A549 (cell line): ENCODE measurements around the gene TMEM219. TPM values are rescaled to one million over a fixed set of nuclear protein-coding genes. Genes with fewer than 3 reads are reported as not detected.

Experiments used
- ATAC-seq, 2 experiments: fragments of 200-7000 bp in 1 of 2; fragments of >200 bp in 1 of 2; cut with Nextera tagmentation in 1 of 2; cut with Tn5 transposase in 1 of 2; 3 replicates each; pipeline versions ENCODE4 v1.8.0 to v1.9.1; 2018 to 2020; ENCODE audit warnings: mild to moderate bottlenecking in 1 of 2, moderate library complexity in 1 of 2
- CTCF ChIA-PET: fragments of 300-600 bp; sonication (Branson Sonifier 250); formaldehyde crosslinking; extraction: SDS; loops from one replicate; lab custom pipeline; 2021; ENCODE audit warnings: antibody characterized with exemption, inconsistent platforms; lab: Yijun Ruan, JAX
- POLR2A ChIA-PET: fragments of 350-600 bp; formaldehyde crosslinking; extraction: SDS; loops from one replicate; lab custom pipeline; 2021; ENCODE audit warnings: antibody characterized with exemption, inconsistent platforms; lab: Yijun Ruan, JAX
- DNase-seq, 2 experiments: peaks; one replicate each; pipeline versions ENCODE4 v3.0.0 to v3.0.0-alpha.2; 2011 to 2016; ENCODE audit warnings: low read depth in 1 of 2, low spot score in 1 of 2
- FAIRE-seq: peaks from 2 replicates; lab custom pipeline; 2011; peaks lifted over from hg19 to GRCh38; lab: Jason Lieb, UNC
- H3K27ac ChIP-seq, 2 experiments: fragments of >200 bp; sonication (Bioruptor Twin); formaldehyde crosslinking; 3 replicates each; pipeline ENCODE4 v1.5.1; 2016 to 2017
- H3K4me1 ChIP-seq: fragments of >200 bp; sonication (Bioruptor Twin); formaldehyde crosslinking; 3 replicates; pipeline ENCODE4 v1.6.1; 2016
- H3K4me2 ChIP-seq: fragments of >200 bp; sonication (Bioruptor Twin); formaldehyde crosslinking; 3 replicates; pipeline ENCODE4 v1.6.1; 2016
- H3K4me3 ChIP-seq: fragments of >200 bp; sonication (Bioruptor Twin); formaldehyde crosslinking; 3 replicates; pipeline ENCODE4 v1.5.1; 2016
- H3K9me3 ChIP-seq: fragments of >200 bp; sonication (Bioruptor Twin); formaldehyde crosslinking; 3 replicates; pipeline ENCODE4 v1.6.1; 2016
- BHLHE40 ChIP-seq: IDR thresholded peaks from 2 replicates; pipeline ENCODE4 v1.6.1; 2012; ENCODE audit warnings: low read depth, low read length, inconsistent platforms
- CBX2 ChIP-seq: fragments of 200-600 bp; sonication (generic); IDR thresholded peaks from 2 replicates; pipeline ENCODE4 v1.6.1; 2016; ENCODE audit warnings: low read depth, mild to moderate bottlenecking, borderline replicate concordance
- CBX8 ChIP-seq: fragments of 200-600 bp; sonication (generic); IDR thresholded peaks from 2 replicates; pipeline ENCODE4 v1.6.1; 2016
- E2F6 ChIP-seq: IDR thresholded peaks from 2 replicates; pipeline ENCODE4 v1.6.1; 2012; ENCODE audit warnings: low read depth, borderline replicate concordance
- EHF ChIP-seq: fragments of 250-450 bp; sonication (Bioruptor Pico); IDR thresholded peaks from 2 replicates; pipeline ENCODE4 v1.5.0; 2020; ENCODE audit warnings: mild to moderate bottlenecking
- EHMT2 ChIP-seq: fragments of 200-600 bp; sonication (generic); IDR thresholded peaks from 2 replicates; pipeline ENCODE4 v1.6.1; 2016; ENCODE audit warnings: antibody characterized with exemption, low read depth, mild to moderate bottlenecking, moderate library complexity
- EP300 ChIP-seq, 2 experiments: fragments of >200 bp; sonication (Bioruptor Twin); formaldehyde crosslinking; IDR thresholded peaks; 2 replicates in 1 of 2; 3 replicates in 1 of 2; pipeline ENCODE4 v1.6.1; 2016 to 2017
- FOSL2 ChIP-seq, 2 experiments: fragments of 450-650 bp in 1 of 2; fragments of >200 bp in 1 of 2; sonication (Bioruptor Twin) in 1 of 2; formaldehyde crosslinking; IDR thresholded peaks; 2 replicates each; pipeline versions ENCODE4 v1.5.0 to v1.6.1; 2016 to 2020; ENCODE audit warnings: mild to moderate bottlenecking in 1 of 2, moderate library complexity in 1 of 2
- FOXS1 ChIP-seq: fragments of 250-450 bp; sonication (Bioruptor Pico); IDR thresholded peaks from 2 replicates; pipeline ENCODE4 v1.5.0; 2020; ENCODE audit warnings: mild to moderate bottlenecking, moderate library complexity
- GATA3 ChIP-seq: IDR thresholded peaks from 2 replicates; pipeline ENCODE4 v1.6.1; 2012; ENCODE audit warnings: borderline replicate concordance
- HDAC2 ChIP-seq: fragments of 200-600 bp; sonication (generic); IDR thresholded peaks from 2 replicates; pipeline ENCODE4 v1.6.1; 2016
- HEYL ChIP-seq: fragments of 250-450 bp; sonication (Bioruptor Pico); IDR thresholded peaks from 2 replicates; pipeline ENCODE4 v1.8.0; 2021; ENCODE audit warnings: mild to moderate bottlenecking, moderate library complexity
- HOXB5 ChIP-seq: fragments of 250-450 bp; sonication (Bioruptor Pico); IDR thresholded peaks from 2 replicates; pipeline ENCODE4 v1.5.0; 2020; ENCODE audit warnings: mild to moderate bottlenecking, moderate library complexity
- JUNB ChIP-seq: fragments of >200 bp; sonication (Bioruptor Twin); formaldehyde crosslinking; IDR thresholded peaks from 2 replicates; pipeline ENCODE4 v1.6.1; 2016
- KDM1A ChIP-seq: fragments of 200-600 bp; sonication (generic); IDR thresholded peaks from 2 replicates; pipeline ENCODE4 v1.6.1; 2016; ENCODE audit warnings: low read depth, mild to moderate bottlenecking
- KDM5A ChIP-seq: fragments of 200-600 bp; sonication (generic); IDR thresholded peaks from 2 replicates; pipeline ENCODE4 v1.6.1; 2016; ENCODE audit warnings: antibody characterized with exemption, mild to moderate bottlenecking
- MAFK ChIP-seq: fragments of 450-650 bp; IDR thresholded peaks from 2 replicates; pipeline ENCODE4 v1.6.1; 2014; ENCODE audit not compliant: partially characterized antibody
- MAZ ChIP-seq: fragments of 150-350 bp; IDR thresholded peaks from 2 replicates; pipeline ENCODE4 v1.6.1; 2014; ENCODE audit warnings: antibody characterized with exemption, low read depth, low read length, borderline replicate concordance
- NFE2L2 ChIP-seq: fragments of 150-350 bp; conservative IDR thresholded peaks from 2 replicates; pipeline ENCODE4 v1.6.1; 2014; ENCODE audit warnings: low read length
- NPAS2 ChIP-seq: fragments of 250-450 bp; sonication (Bioruptor Pico); IDR thresholded peaks from 2 replicates; pipeline ENCODE4 v1.8.0; 2022; ENCODE audit warnings: mild to moderate bottlenecking, moderate library complexity, borderline replicate concordance
- PBX3 ChIP-seq: IDR thresholded peaks from 2 replicates; pipeline ENCODE4 v1.6.1; 2012
- PHF8 ChIP-seq: fragments of 200-600 bp; sonication (generic); IDR thresholded peaks from 2 replicates; pipeline ENCODE4 v1.6.1; 2016; ENCODE audit warnings: low read depth, mild to moderate bottlenecking, antibody characterized with exemption, moderate library complexity, borderline replicate concordance
- POLR2A ChIP-seq: IDR thresholded peaks from 2 replicates; pipeline ENCODE4 v1.6.1; 2012; ENCODE audit warnings: mild to moderate bottlenecking, low read length
- POLR2AphosphoS2 ChIP-seq: conservative IDR thresholded peaks from 2 replicates; pipeline ENCODE4 v1.6.1; 2012; ENCODE audit warnings: low read length, improper control_type of control experiment, inconsistent platforms
- RAD21 ChIP-seq, 2 experiments: fragments of >200 bp in 1 of 2; sonication (Bioruptor Twin) in 1 of 2; formaldehyde crosslinking in 1 of 2; IDR thresholded peaks in 1 of 2; conservative IDR thresholded peaks in 1 of 2; 2 replicates in 1 of 2; 3 replicates in 1 of 2; pipeline ENCODE4 v1.6.1; 2012 to 2018; ENCODE audit warnings: inconsistent platforms in 1 of 2
- RARB ChIP-seq: fragments of 250-450 bp; sonication (Bioruptor Pico); IDR thresholded peaks from 2 replicates; pipeline ENCODE4 v1.8.0; 2021; ENCODE audit warnings: mild to moderate bottlenecking, moderate library complexity
- RNF2 ChIP-seq: fragments of 200-600 bp; sonication (generic); IDR thresholded peaks from 2 replicates; pipeline ENCODE4 v1.6.1; 2016; ENCODE audit warnings: low read depth, mild to moderate bottlenecking, antibody characterized with exemption, moderate library complexity, borderline replicate concordance
- SMC3 ChIP-seq: fragments of >200 bp; sonication (Bioruptor Twin); formaldehyde crosslinking; IDR thresholded peaks from 3 replicates; pipeline ENCODE4 v1.6.1; 2018; ENCODE audit warnings: inconsistent platforms
- SREBF2 ChIP-seq: fragments of 450-650 bp; IDR thresholded peaks from 2 replicates; pipeline ENCODE4 v1.6.1; 2014; ENCODE audit warnings: mild to moderate bottlenecking, moderate library complexity
- TFCP2L1 ChIP-seq: fragments of 250-450 bp; sonication (Bioruptor Pico); IDR thresholded peaks from 2 replicates; pipeline ENCODE4 v1.5.0; 2021; ENCODE audit warnings: mild to moderate bottlenecking
- ZC3H11A ChIP-seq: fragments of 450-650 bp; IDR thresholded peaks from 2 replicates; pipeline ENCODE4 v1.6.1; 2014; ENCODE audit warnings: antibody characterized with exemption, mild to moderate bottlenecking
- ZFP36 ChIP-seq: fragments of 450-650 bp; IDR thresholded peaks from 2 replicates; pipeline ENCODE4 v1.6.1; 2014; ENCODE audit warnings: borderline replicate concordance; ENCODE audit not compliant: partially characterized antibody
- ZNF302 ChIP-seq: fragments of 250-450 bp; sonication (Bioruptor Pico); IDR thresholded peaks from 2 replicates; pipeline ENCODE4 v1.9.0; 2021; ENCODE audit warnings: inconsistent platforms, mild to moderate bottlenecking, moderate library complexity
- WGBS: methylation state at CpG from one replicate; pipeline ENCODE4 v1.1.6; 2017; ENCODE audit errors: missing lambda C conversion rate; 5-methylcytosine and 5-hydroxymethylcytosine counted together
- polyA plus RNA-seq, 4 experiments: library from polyadenylated mRNA; depleted of rRNA in 3 of 4; stranded (reverse); fragments of >200 nt; fragmentation: RNase III in 1 of 4; extraction: RNeasy Plus Mini Kit Qiagen cat#74134 plus additional on column Dnase treatment in 1 of 4; gene quantifications; 2 replicates in 3 of 4; 3 replicates in 1 of 4; pipeline ENCODE4 v1.2.3, GENCODE V29; 2011 to 2017
- TF ChIP-seq, protein P1 (sequence below): fragments of 250-450 bp; sonication (Bioruptor Pico); IDR thresholded peaks from 2 replicates; pipeline ENCODE4 v1.5.0; 2020; ENCODE audit warnings: low read depth, mild to moderate bottlenecking, moderate library complexity
- TF ChIP-seq, protein P2 (sequence below): fragments of 450-650 bp; IDR thresholded peaks from 2 replicates; pipeline ENCODE4 v1.6.1; 2014; ENCODE audit warnings: antibody characterized with exemption
- TF ChIP-seq, protein P3 (sequence below): IDR thresholded peaks from 2 replicates; pipeline ENCODE4 v1.6.1; 2012
- TF ChIP-seq, protein P4 (sequence below): fragments of >200 bp; sonication (Bioruptor Twin); formaldehyde crosslinking; IDR thresholded peaks from 3 replicates; pipeline ENCODE4 v1.6.1; 2016

TMEM219 gene
- polyA plus RNA-seq, 2 of the 4 experiments (the other 2 are of a cell fraction): 65.1 to 74.4 TPM

GRCh38 chr16:29943846-29944799 lies 17.8 kb upstream of the TMEM219 start:
- peak; percentile 99 for FAIRE-seq
- DNase-seq: peak; percentile 85 to 99
- H3K4me3 ChIP-seq: peak overlapping the region; percentile 14
- ChIA-PET CTCF (interaction anchor here (0.7 to 3.8 kb wide), 23 partner anchors 10 to 137 kb away, joined by 3 to 28 read pairs (median 4); partner anchors contain the start of genes KCTD13, SEZ6L2, TAOK2 and TMEM219), POLR2A (interaction anchor here (0.8 to 3.1 kb wide), 14 partner anchors 10 to 121 kb away, joined by 3 to 45 read pairs (median 6); partner anchors contain the start of genes ALDOA, ASPHD1, HIRIP3 and KCTD13)
- peak; percentile 98 to 99 for ATAC-seq
- peaks cover 3% of the 10 kb centered on the region; the same call in 1 of the 3 replicates for H3K9me3 ChIP-seq
- peak overlapping the region; percentile 92 to 94 for H3K27ac ChIP-seq
- WGBS: under 1% methylated on average over 11 of the region's 11 CpGs
- H3K4me1 ChIP-seq: peaks cover 26% of the 10 kb centered on the region
- peak overlapping the region; percentile 83 for H3K4me2 ChIP-seq
- TF ChIP-seq, protein P1, sequence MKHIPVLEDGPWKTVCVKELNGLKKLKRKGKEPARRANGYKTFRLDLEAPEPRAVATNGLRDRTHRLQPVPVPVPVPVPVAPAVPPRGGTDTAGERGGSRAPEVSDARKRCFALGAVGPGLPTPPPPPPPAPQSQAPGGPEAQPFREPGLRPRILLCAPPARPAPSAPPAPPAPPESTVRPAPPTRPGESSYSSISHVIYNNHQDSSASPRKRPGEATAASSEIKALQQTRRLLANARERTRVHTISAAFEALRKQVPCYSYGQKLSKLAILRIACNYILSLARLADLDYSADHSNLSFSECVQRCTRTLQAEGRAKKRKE (CRISPR knock-in tag): no peak
- no peak for TF ChIP-seq FOXS1 (CRISPR knock-in tag)
- TF ChIP-seq POLR2AphosphoS2: no peak
- TF ChIP-seq KDM1A: no peak
- peak; percentile 50 for TF ChIP-seq JUNB
- TF ChIP-seq ZNF302 (CRISPR knock-in tag): no peak
- TF ChIP-seq RAD21 (conservative IDR thresholded peaks at IDR 0.05 in 1 of 2, IDR thresholded peaks at IDR 0.05 in 1 of 2): peak; percentile 47 to 56
- TF ChIP-seq HDAC2: no peak
- TF ChIP-seq SMC3: peak; percentile 40; the same call in 2 of the 3 replicates
- no peak for TF ChIP-seq CBX8
- TF ChIP-seq, protein P2, sequence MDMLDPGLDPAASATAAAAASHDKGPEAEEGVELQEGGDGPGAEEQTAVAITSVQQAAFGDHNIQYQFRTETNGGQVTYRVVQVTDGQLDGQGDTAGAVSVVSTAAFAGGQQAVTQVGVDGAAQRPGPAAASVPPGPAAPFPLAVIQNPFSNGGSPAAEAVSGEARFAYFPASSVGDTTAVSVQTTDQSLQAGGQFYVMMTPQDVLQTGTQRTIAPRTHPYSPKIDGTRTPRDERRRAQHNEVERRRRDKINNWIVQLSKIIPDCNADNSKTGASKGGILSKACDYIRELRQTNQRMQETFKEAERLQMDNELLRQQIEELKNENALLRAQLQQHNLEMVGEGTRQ: no peak
- no peak for TF ChIP-seq HOXB5 (CRISPR knock-in tag)
- TF ChIP-seq, protein P3, sequence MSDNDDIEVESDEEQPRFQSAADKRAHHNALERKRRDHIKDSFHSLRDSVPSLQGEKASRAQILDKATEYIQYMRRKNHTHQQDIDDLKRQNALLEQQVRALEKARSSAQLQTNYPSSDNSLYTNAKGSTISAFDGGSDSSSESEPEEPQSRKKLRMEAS: peak; percentile 74
- no peak for TF ChIP-seq ZC3H11A
- TF ChIP-seq KDM5A: no peak
- TF ChIP-seq ZFP36: no peak
- peak; percentile 34; the same call in 1 of the 2 replicates for TF ChIP-seq GATA3
- TF ChIP-seq, protein P4, sequence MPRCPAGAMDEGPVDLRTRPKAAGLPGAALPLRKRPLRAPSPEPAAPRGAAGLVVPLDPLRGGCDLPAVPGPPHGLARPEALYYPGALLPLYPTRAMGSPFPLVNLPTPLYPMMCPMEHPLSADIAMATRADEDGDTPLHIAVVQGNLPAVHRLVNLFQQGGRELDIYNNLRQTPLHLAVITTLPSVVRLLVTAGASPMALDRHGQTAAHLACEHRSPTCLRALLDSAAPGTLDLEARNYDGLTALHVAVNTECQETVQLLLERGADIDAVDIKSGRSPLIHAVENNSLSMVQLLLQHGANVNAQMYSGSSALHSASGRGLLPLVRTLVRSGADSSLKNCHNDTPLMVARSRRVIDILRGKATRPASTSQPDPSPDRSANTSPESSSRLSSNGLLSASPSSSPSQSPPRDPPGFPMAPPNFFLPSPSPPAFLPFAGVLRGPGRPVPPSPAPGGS: peak; percentile 69; the same call in 2 of the 3 replicates
- TF ChIP-seq NPAS2 (CRISPR knock-in tag): no peak
- no peak for TF ChIP-seq HEYL (CRISPR knock-in tag)
- TF ChIP-seq NFE2L2: no peak
- TF ChIP-seq TFCP2L1 (CRISPR knock-in tag): no peak
- no peak for TF ChIP-seq SREBF2
- TF ChIP-seq RNF2: no peak
- TF ChIP-seq EHF (CRISPR knock-in tag): 0 out of 2 replicates have a peak, but pooled peaks have one; percentile 27
- no peak for TF ChIP-seq CBX2
- TF ChIP-seq MAFK: peak; percentile 61
- TF ChIP-seq PHF8: no peak
- peak; percentile 51 for TF ChIP-seq FOSL2 (IDR thresholded peaks at IDR 0.05)
- peak; percentile 90 for TF ChIP-seq FOSL2 (CRISPR knock-in tag; IDR thresholded peaks at IDR 0.05)
- no peak for TF ChIP-seq MAZ
- TF ChIP-seq EHMT2: no peak
- no peak; a peak in 1 of 5 replicates for TF ChIP-seq EP300 (IDR thresholded peaks at IDR 0.05)
- 0 out of 2 replicates have a peak, but pooled peaks have one; percentile 31 for TF ChIP-seq PBX3
- TF ChIP-seq RARB (CRISPR knock-in tag): no peak
- TF ChIP-seq E2F6: no peak
- peak; percentile 31 for TF ChIP-seq POLR2A
- no peak for TF ChIP-seq BHLHE40
